Cardiac fibroblast (primary cell): Measurements from ENCODE around the gene EBF4.
A peak's percentile ranks its signal among the peaks of the same experiment; 100 is the strongest.

ENCODE experiments used
- DNase-seq, 2 donors: peaks; one replicate each; pipeline versions ENCODE4 v3.0.0 to v3.0.0-alpha.2; 2010; ENCODE audit warnings: low read depth in 2 of 2
- H3K4me3 ChIP-seq, 2 donors: replicated peaks in 1 of 2; 1 replicate in 1 of 2; 2 replicates in 1 of 2; pipeline ENCODE4 v1.5.1; 2011; ENCODE audit warnings: low read depth in 2 of 2, low read length in 2 of 2, mild to moderate bottlenecking in 2 of 2, moderate library complexity in 1 of 2
- TF ChIP-seq, protein P1 (sequence below): IDR thresholded peaks from one replicate; pipeline ENCODE4 v1.5.1; 2011; ENCODE audit warnings: low read depth, mild to moderate bottlenecking, low read length, inconsistent platforms

Gene EBF4

DNA sequence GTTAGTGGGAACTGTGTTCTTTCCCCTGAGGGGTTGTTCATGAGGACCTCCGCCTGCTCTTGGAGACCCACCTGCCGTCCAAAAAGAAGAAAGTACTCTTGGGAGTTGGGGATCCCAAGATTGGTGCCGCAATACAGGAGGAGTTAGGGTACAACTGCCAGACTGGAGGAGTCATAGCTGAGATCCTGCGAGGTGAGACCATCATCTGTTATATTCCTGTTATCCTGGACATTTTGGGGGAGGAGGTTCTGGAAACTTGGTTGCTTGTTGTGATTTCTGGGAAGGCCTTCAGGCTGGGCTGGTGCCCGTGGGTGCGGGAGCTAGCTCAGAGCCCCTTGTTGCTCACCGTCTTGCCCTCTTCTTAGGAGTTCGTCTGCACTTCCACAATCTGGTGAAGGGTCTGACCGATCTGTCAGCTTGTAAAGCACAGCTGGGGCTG is 38.2 kb upstream of the EBF4 start:
- TF ChIP-seq, protein P1, sequence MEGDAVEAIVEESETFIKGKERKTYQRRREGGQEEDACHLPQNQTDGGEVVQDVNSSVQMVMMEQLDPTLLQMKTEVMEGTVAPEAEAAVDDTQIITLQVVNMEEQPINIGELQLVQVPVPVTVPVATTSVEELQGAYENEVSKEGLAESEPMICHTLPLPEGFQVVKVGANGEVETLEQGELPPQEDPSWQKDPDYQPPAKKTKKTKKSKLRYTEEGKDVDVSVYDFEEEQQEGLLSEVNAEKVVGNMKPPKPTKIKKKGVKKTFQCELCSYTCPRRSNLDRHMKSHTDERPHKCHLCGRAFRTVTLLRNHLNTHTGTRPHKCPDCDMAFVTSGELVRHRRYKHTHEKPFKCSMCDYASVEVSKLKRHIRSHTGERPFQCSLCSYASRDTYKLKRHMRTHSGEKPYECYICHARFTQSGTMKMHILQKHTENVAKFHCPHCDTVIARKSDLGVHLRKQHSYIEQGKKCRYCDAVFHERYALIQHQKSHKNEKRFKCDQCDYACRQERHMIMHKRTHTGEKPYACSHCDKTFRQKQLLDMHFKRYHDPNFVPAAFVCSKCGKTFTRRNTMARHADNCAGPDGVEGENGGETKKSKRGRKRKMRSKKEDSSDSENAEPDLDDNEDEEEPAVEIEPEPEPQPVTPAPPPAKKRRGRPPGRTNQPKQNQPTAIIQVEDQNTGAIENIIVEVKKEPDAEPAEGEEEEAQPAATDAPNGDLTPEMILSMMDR = no peak
- peak overlapping the region; percentile 89 to 99 for H3K4me3 ChIP-seq
- no peak for DNase-seq

DNA sequence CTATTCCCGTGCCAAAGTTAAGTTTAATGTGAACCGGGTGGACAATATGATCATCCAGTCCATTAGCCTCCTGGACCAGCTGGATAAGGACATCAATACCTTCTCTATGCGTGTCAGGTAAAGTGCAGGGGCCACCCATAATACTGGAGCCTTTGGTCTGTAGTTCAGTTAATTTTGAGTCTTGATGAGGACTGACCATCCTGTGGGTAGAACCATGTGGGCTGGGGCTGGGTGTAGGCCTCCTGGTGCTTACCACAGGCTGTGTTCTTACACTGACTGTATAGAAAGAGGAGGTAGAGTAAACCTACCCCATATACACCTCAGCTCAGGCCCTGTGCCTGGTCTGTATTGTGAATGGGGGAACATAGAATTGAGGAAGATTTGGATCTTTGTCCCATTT is 37.7 kb upstream of the EBF4 start:
- no peak overlapping the region for H3K4me3 ChIP-seq
- TF ChIP-seq, protein P1 = no peak
- DNase-seq = no peak

GRCh38 chr20:2655331-2656116 is 37.1 kb upstream of the EBF4 start:
- TF ChIP-seq, protein P1 = no peak
- no peak for DNase-seq
- no peak overlapping the region for H3K4me3 ChIP-seq

DNA sequence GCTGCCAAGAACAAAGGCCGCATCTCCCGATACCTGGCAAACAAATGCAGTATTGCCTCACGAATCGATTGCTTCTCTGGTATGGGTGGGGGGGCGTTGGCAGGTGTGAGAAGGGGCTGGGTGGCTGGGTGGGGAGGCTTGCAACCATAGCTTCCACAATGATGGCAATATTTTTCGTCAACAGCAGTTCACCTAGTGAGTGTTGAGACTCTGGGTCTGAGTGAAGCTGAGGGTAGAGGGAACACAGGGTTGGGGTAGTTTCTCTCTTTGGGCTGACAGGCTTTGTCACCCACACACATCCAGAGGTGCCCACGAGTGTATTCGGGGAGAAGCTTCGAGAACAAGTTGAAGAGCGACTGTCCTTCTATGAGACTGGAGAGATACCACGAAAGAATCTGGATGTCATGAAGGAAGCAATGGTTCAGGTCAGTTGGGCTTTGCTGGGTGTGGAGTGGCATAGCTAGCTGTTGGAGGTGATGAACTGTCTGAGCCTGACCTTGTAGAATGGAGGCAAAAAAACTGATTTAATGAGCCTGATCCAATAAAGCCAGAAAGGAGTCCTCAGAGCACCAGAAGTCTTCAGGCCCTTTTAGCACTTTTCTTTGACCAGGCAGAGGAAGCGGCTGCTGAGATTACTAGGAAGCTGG is 36.0 kb upstream of the EBF4 start:
- TF ChIP-seq, protein P1 = no peak
- DNase-seq = no peak
- H3K4me3 ChIP-seq = no peak overlapping the region

- TF ChIP-seq, protein P1 = no peak
- H3K4me3 ChIP-seq = no peak overlapping the region
- DNase-seq = no peak
Measured at GRCh38 chr20:2657241-2657640, 35.3 kb upstream of the EBF4 start.

DNA sequence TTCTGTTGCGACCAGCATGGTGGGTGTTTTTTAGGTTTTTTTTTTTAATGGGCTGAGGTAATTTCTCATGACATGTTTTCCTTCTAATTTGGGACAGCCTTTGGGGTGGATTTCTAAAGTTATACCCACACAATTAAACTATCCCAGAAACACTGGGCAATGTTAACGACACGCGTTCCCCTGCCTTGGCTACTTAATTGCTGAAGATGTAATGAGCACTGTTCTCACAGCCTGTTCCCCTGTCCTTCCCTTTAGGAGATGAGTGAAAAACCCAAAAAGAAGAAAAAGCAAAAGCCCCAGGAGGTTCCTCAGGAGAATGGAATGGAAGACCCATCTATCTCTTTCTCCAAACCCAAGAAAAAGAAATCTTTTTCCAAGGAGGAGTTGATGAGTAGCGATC is 34.9 kb upstream of the EBF4 start:
- TF ChIP-seq, protein P1 = no peak
- no peak for DNase-seq
- no peak overlapping the region for H3K4me3 ChIP-seq
